ENCODE measurements around the gene ABL2.
"Not testable (repeated sequence)": the region's sequence is repeated elsewhere in the genome, so short reads cannot be mapped to it uniquely, and the experiment has no call there.

ABL2 gene

GRCh38 chr1:179213317-179213716, 16.2 kb downstream of the ABL2 start:
- not testable (repeated sequence) for DNase-seq

DNA sequence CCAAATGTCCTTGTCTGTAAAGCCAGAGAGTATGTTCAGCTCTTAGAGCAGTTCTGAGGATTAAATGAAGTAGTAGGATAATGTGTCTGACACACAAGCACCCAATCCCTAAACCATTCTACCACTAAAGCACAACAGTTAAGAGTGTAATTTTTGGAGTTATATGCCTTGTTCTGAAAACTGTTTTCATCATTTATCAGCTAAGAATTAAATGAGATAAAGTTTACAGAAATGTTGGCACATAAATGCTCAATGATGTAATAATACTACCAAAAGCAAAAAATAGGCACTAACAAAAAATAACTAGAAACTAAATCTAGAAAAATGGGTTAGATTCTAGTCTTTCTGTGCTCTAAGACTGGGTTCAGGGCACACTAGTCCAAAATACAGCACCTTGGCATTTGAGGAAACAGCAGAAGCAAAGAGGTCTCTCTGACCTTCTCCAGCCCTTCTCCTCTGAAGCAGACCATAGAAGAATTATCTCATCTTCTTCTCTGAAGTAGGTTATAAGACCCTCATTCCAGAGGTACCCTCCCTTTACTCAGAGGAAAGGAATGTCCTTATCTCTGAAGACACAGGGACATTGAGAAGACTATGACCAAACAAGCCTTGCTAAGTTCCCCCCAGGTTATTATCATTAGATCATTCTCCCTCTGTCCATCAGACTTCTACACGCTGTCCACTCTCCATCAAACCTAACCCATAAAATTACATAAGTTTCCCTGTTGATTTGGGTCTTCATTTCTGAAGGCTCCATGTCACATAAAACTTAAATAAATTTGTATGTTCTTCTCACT, 20.6 kb downstream of the ABL2 start:
- no peak for DNase-seq

DNA sequence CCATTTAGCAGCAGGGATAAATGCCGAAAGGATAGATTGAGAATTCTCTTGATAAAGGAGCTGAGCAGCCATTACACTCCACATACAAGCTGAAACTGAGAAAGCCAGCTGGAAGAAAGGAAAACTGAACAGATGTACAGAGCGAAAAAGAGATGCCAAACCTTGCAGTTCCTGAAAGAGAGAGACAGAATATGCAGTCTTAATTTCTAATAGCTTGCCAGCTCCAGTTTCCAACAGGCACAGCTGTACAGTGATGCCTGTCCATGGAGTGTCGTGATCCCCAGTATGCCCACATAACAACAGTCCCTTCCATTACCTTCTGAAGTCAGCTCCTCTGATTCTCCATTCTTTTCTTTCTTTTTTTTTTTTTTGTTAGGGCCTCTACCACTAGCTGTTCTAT, 22.7 kb downstream of the ABL2 start:
- no peak for DNase-seq

- DNase-seq, result peak in 1 of 4 experiments; percentile 34
Observed at GRCh38 chr1:179205284-179205683, 24.2 kb downstream of the ABL2 start.

DNA sequence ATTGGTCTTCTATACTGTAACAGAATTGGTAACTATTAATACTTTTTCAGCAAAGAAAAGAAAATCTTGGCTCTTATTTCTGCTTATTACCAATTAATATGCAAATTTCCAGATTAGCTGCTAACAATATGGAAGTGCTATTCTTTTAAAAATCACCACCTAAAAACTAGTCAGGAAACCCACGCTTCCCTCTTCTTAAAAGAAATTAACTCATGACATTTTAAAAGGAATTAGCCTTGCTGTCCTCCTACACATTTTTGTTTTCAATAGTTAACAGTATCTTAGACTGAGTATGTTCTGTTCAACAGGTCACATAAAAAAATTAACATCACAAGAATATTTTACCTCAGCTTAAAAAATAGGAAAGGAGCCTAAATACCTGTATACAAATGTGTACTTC, 27.3 kb downstream of the ABL2 start:
- DNase-seq, result peak in 2 of 4 experiments; percentile 51 to 68

DNA sequence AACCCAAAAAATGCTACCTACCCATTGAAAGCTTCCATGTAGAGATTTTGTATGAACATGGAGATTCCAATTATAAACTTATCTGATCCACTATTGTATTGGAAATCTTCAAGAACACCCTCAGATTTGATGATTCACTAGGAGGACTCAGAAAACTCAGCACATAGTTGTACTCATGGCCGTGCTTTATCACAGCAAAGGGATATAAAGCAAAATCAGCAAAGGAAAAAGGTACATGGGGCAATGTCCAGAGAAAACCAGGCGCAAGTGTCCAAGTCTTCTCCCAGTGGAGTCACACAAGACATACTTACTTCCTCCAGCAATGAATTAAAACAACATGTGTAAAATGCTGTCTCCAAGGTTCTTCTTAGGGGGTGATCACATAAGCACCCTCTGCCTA, 28.9 kb downstream of the ABL2 start:
- DNase-seq, result no peak

DNA sequence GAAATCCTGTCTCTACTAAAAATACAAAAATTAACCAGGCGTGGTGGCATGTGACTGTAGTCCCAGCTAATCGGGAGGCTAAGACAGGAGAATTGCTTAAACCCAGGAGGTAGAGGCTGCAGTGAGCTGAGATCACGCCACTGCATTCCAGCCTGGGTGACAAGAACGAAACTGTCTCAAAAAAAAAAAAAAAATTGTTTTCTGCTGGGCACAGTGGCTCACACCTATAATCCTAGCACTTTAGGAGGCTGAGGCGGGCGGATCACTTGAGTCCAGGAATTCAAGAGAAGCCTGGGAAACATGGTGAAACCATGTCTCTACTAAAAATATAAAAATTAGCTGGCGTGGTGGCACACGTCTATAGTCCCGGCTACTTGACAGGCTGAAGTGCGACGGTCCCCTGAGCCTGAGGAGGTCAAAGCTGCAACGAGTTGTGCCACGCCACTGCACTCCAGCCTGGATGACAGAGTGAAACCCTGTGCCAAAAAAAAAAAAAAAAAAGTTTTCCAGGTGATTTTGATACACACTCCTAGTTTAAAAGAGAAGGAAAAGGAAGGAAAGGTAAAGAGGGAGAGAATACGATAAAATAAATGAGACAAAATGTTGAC, 31.7 kb downstream of the ABL2 start:
- no peak for DNase-seq

DNA sequence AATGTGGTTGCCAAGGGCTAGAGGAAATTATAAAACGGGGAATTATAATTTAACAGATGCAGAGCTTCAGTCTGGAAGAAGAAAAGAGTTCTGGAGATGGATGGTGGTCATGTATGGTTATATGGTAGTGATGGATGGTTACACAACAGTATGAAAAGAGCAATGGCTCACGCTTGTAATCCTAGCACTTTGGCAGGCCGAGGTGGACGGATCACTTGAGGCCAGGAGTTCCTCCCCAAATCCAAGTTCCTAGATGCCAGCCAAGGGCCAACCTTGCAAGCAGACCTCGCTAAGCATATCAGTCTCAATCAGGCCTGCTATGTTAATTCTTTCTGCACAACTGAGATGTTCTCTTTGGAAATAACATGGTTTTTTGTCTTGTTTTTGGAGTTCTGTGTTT, 33.6 kb downstream of the ABL2 start:
- peak in 1 of 4 experiments; percentile 17 for DNase-seq

DNA sequence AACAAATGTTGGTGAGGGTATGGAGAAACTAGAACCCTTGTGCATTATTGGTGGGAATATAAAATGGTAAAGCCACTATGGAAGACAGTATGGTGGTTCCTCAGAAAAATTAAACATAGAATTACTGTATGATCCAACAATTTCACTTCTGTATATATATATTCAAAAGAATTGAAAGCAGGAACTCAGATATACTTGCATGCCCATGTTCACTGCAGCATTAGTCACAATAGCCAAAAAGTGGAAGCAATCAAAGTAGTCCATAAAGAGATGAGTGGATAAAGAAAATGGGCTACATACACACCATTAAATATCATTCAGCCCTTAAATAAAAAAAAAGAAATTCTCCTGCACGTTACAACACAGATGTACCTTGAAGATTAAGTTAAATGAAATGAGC, 34.1 kb downstream of the ABL2 start:
- peak; percentile 20 to 70 (median 48) for DNase-seq

GRCh38 chr1:179194068-179194537, 35.4 kb downstream of the ABL2 start:
- no peak for DNase-seq

GRCh38 chr1:179190861-179191260, 38.6 kb downstream of the ABL2 start:
- peak; percentile 62 to 84 (median 77) for DNase-seq

GRCh38 chr1:179187735-179188471, 41.6 kb downstream of the ABL2 start:
- peak in 1 of 4 experiments; percentile 38 for DNase-seq

GRCh38 chr1:179187043-179187442, 42.4 kb downstream of the ABL2 start:
- no peak for DNase-seq

DNA sequence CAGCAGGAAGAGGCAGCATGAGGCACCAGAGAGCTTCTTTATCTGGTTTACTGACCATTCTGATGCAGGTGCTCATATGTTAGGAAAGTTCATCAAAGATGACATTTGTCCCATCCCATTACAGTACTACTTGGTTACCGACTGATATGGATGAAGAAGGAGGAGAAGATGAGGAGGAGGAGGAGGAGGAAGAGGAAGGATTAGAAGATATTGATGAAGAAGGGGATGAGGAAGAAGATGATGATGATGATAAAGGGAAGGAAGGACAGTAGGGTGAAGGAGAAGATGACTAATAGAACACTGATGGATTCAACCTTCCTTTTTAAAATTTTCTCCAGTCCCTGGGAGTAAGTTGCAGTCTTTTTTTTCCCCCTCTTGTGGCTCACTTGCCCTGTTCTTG, 45.1 kb downstream of the ABL2 start:
- DNase-seq, result no peak

DNA sequence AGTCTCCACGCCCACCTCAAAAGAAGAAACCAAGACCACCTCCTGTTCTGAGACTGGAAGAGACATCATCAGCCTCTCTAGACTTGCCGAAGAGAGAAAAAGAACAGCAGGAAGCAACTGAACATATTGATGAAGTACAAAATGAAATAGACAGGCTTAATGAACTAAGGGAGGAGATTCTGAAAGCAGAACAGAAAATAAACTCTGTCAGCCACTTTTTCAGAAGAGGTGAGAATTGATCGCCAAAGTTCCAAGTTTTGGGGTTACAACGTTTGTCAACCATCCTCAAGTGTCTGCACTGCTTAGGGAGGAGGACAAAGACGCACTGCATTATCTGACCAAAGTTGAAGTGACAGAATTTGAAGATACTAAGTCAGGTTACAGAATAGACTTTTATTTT, 45.6 kb downstream of the ABL2 start:
- no peak for DNase-seq

DNA sequence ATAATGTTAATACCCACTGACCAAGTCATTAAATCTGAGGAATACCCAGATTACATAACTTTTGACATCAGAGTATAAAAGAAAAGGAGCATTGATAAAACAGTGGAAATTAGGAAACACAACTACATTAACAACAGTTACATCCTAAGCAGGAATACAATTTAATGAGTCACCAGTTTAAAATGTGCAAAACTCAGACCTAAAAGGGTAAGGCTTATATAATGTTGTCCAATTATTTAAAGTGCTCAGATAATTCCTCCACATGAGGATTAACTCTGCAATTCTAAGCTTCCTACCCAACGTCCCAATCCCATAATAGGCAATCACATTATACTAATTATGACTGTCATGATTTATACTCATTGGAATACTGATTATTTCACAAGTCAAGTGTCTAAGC, 50.5 kb downstream of the ABL2 start:
- no peak for DNase-seq

DNA sequence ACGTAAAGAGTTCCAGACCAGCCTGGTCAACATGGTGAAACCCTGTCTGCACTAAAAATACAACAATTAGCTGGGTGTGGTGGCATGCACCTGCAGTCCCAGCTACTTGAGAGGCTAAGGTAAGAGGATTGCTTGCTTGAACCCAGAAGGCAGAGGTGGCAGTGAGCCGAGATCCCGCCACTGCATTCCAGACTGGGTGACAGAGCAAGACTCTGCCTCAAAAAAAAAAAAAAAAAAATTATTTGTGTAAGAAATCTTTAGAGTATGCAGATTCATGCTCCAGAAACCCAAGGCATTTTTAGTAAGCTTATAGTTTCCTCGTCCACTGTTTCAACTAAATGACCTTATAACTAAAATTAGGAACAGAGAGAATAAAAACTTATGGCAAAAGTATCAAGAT, 51.3 kb downstream of the ABL2 start:
- DNase-seq, result no peak

DNA sequence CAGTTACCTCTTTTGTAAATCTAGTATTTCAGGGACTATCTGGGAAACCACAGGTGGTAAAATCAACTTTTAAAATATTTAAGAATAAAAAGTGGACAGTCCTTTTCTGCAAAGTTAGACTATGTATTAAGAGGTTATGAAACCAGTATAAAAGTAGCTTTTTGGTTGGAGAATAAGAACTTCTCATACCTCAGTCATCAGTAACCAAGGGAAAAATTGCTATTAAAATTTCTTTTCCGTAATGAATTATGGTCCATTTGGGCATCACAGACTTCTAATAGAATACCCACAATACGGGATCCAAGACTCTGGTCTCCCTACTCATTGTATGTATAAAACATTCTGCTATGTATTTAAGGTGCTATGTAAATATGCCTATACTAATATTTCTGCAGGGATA, 51.9 kb downstream of the ABL2 start:
- DNase-seq, result no peak

DNA sequence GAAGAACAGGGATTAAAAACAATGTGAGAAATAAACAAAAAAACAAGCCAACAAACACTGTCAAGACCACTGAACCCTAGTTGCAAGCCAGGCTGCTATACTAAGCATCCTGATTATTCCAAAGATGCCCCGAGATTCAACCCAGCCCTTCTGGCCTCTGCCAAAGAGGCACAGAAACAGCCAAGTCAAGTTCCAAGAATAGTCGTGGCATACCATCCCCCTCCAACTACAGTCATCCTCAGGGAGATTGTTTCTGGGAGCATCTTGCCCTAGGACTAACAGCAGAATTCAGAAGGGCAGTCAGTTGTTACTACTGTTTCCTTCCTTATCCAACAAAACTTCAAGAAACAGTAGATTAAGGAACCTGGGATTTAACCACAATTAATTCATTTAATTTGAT, 52.3 kb downstream of the ABL2 start:
- DNase-seq, result no peak

- DNase-seq, result peak; percentile 58 to 86 (median 73)
Observed at GRCh38 chr1:179175011-179175841, 54.3 kb downstream of the ABL2 start.

DNA sequence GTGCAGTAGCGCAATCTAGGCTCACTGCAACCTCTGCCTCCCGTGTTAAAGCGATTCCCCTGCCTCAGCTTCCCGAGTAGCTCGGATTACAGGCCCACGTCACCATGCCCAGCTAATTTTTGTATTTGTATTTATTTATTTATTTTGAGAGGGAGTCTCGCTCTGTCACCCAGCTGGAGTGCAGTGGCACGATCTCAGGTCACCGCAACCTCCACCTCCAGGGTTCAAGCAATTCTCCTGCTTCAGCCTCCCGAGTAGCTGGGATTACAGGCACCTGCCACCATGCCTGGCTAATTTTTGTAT, 59.1 kb downstream of the ABL2 start:
- DNase-seq, result not testable (repeated sequence)

- peak in 3 of 4 experiments; percentile 11 to 57 (median 55) for DNase-seq
Observed at GRCh38 chr1:179169616-179170467, 59.6 kb downstream of the ABL2 start.
